ENCODE data around the gene SSH3. TPM values are rescaled to one million over a fixed set of nuclear protein-coding genes. Genes with fewer than 3 reads are reported as not detected.

SSH3 gene
- total and polyA plus RNA-seq, 2 of the 8 experiments (the other 6 are each of a cell fraction or from before 2014, with no cell fraction given), result 16.9 to 19.8 TPM

- Histone ChIP-seq H3K14ac (ENCODE audit: insufficient read length) (no peak overlapping the region), H3K4me1 (replicated peaks in 1 of 4; ENCODE audit: control insufficient read depth in 3 of 4, insufficient read depth in 4 of 4, low read length in 3 of 4) (peaks cover 0 to 7% (median 6%) of the 10 kb centered on the region in 4 experiments; a peak in 6 of 7 replicates), H4K20me1 (replicated peaks in 1 of 2; ENCODE audit: control insufficient read depth in 1 of 2, insufficient read depth in 2 of 2, low read length in 2 of 2) (peaks cover 0 to 3% of the 10 kb centered on the region in 2 experiments), H2BK12ac (ENCODE audit: low read depth, low read length) (no peak overlapping the region), H2BK20ac (ENCODE audit: low read length) (no peak overlapping the region), H4K5ac (ENCODE audit: insufficient read length, low read depth, low read length) (no peak overlapping the region), H3K9ac (replicated peaks in 1 of 4; ENCODE audit: extremely low read depth in 1 of 4, low read depth in 3 of 4, low read length in 3 of 4) (no peak overlapping the region), H3K23me2 (ENCODE audit: low read depth, low read length) (peaks cover 5% of the 10 kb centered on the region; the same call in 1 of the 2 replicates), H3K18ac (ENCODE audit: extremely low read depth, low read length) (no peak overlapping the region), H4K91ac (replicated peaks; ENCODE audit: insufficient read length, low read length) (no peak overlapping the region), H3K4me2 (ENCODE audit: insufficient read depth in 1 of 2, low read depth in 2 of 2, low read length in 2 of 2) (no peak overlapping the region), H3K79me1 (ENCODE audit: low read depth, low read length) (peaks cover 2% of the 10 kb centered on the region; the same call in 1 of the 2 replicates), H3K4ac (replicated peaks; ENCODE audit: insufficient read length, low read depth, low read length) (no peak overlapping the region), H4K8ac (ENCODE audit: extremely low read depth, insufficient read depth, low read length) (no peak overlapping the region), H3K56ac (replicated peaks; ENCODE audit: insufficient read length, low read depth, low read length) (no peak overlapping the region), H2BK120ac (replicated peaks; ENCODE audit: low read depth, low read length) (no peak overlapping the region), H3K4me3 (ENCODE audit: extremely low read depth in 1 of 4, insufficient read depth in 2 of 4, low read depth in 3 of 4, low read length in 4 of 4) (no peak overlapping the region), H2AK5ac (ENCODE audit: low read depth, low read length) (no peak overlapping the region), H3K27me3 (replicated peaks in 1 of 4; ENCODE audit: control insufficient read depth in 3 of 4, extremely low read depth in 1 of 4, insufficient read depth in 3 of 4, low read length in 3 of 4) (no peaks in the 10 kb centered on the region), H2AFZ (ENCODE audit: low read length) (no peak overlapping the region), H2BK5ac (ENCODE audit: low read depth, low read length) (no peak overlapping the region; the same call in 1 of the 2 replicates), H3K23ac (ENCODE audit: insufficient read length) (no peak overlapping the region), H2BK15ac (ENCODE audit: low read length) (no peak overlapping the region), H3K79me2 (ENCODE audit: control insufficient read depth in 1 of 2, insufficient read depth in 2 of 2, low read length in 2 of 2) (no peaks in the 10 kb centered on the region), H3K27ac (ENCODE audit: low read depth, low read length) (no peak overlapping the region), H3K9me3 (ENCODE audit: insufficient read depth in 2 of 2, low read depth in 1 of 2, low read length in 1 of 2) (no peaks in the 10 kb centered on the region), H3K36me3 (ENCODE audit: control insufficient read depth in 2 of 4, insufficient read depth in 4 of 4, low read length in 3 of 4) (no peaks in the 10 kb centered on the region)
- FAIRE-seq (no peak), DNase-seq (ENCODE audit: low read depth in 1 of 2, low spot score in 2 of 2) (no peak)
- ChIA-PET CTCF (ENCODE audit: partially characterized antibody) (interaction anchor here (0.6 to 20.0 kb wide), 12 partner anchors 9 to 1696 kb away, joined by 3 to 1305 read pairs (median 38); partner anchors contain the start of genes CLCF1 and RAD9A), POLR2A (ENCODE audit: partially characterized antibody) (interaction anchor here (0.6 kb wide), 1 partner anchor 290 kb away, joined by 5 read pairs; no protein-coding TSS in a partner anchor)
- 86% methylated on average over 11 of the region's 11 CpGs; no CpG with 5 or more reads in 1 of the 2 experiments for WGBS, 2 experiments (ENCODE audit: extremely low coverage in 1 of 2, insufficient coverage in 1 of 2, insufficient read length in 1 of 2, insufficient replicate concordance in 2 of 2, low coverage in 1 of 2, low lambda C conversion rate in 2 of 2, missing lambda C conversion rate in 1 of 2)
- no peak for TF ChIP-seq SP2 (IDR thresholded peaks at IDR 0.05; ENCODE audit: low read length)
- TF ChIP-seq FOSL1 (IDR thresholded peaks at IDR 0.05; ENCODE audit: insufficient read depth, low read depth, low read length), result no peak
- TF ChIP-seq, protein P1, sequence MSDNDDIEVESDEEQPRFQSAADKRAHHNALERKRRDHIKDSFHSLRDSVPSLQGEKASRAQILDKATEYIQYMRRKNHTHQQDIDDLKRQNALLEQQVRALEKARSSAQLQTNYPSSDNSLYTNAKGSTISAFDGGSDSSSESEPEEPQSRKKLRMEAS (IDR thresholded peaks at IDR 0.05), result no peak
- TF ChIP-seq BACH1 (IDR thresholded peaks at IDR 0.05; ENCODE audit: low read length), result no peak
- TF ChIP-seq JUND (IDR thresholded peaks at IDR 0.05; ENCODE audit: low read length), result no peak
- TF ChIP-seq, protein P2, sequence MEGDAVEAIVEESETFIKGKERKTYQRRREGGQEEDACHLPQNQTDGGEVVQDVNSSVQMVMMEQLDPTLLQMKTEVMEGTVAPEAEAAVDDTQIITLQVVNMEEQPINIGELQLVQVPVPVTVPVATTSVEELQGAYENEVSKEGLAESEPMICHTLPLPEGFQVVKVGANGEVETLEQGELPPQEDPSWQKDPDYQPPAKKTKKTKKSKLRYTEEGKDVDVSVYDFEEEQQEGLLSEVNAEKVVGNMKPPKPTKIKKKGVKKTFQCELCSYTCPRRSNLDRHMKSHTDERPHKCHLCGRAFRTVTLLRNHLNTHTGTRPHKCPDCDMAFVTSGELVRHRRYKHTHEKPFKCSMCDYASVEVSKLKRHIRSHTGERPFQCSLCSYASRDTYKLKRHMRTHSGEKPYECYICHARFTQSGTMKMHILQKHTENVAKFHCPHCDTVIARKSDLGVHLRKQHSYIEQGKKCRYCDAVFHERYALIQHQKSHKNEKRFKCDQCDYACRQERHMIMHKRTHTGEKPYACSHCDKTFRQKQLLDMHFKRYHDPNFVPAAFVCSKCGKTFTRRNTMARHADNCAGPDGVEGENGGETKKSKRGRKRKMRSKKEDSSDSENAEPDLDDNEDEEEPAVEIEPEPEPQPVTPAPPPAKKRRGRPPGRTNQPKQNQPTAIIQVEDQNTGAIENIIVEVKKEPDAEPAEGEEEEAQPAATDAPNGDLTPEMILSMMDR (IDR thresholded peaks at IDR 0.05; ENCODE audit: control extremely low read depth in 1 of 3, insufficient read depth in 1 of 3, low read depth in 1 of 3, low read length in 3 of 3), result no peak
- TF ChIP-seq TAF7 (optimal IDR thresholded peaks at IDR 0.05; ENCODE audit: borderline replicate concordance, low read depth, low read length), result no peak
Observed at GRCh38 chr11:67347964-67348749, 44.8 kb downstream of the SSH3 start.
